SU-DHL-6 (cell line): ENCODE results near the gene AKT1S1.

Experiments used
- EZH2phosphoT487 ChIP-seq: fragments of 200-600 bp; sonication (generic), shearing (Covaris generic); conservative IDR thresholded peaks from 2 replicates; pipeline ENCODE4 v1.6.1; 2018; ENCODE audit warnings: mild to moderate bottlenecking, antibody characterized with exemption, low read length, moderate library complexity, mixed read lengths
- TF ChIP-seq, protein P1 (sequence below): fragments of 200-600 bp; sonication (generic); IDR thresholded peaks from one replicate; pipeline ENCODE4 v1.5.1; 2017; ENCODE audit warnings: antibody characterized with exemption, mild to moderate bottlenecking, low read length, moderate library complexity; ENCODE audit not compliant: insufficient read depth, poor library complexity, severe bottlenecking

DNA sequence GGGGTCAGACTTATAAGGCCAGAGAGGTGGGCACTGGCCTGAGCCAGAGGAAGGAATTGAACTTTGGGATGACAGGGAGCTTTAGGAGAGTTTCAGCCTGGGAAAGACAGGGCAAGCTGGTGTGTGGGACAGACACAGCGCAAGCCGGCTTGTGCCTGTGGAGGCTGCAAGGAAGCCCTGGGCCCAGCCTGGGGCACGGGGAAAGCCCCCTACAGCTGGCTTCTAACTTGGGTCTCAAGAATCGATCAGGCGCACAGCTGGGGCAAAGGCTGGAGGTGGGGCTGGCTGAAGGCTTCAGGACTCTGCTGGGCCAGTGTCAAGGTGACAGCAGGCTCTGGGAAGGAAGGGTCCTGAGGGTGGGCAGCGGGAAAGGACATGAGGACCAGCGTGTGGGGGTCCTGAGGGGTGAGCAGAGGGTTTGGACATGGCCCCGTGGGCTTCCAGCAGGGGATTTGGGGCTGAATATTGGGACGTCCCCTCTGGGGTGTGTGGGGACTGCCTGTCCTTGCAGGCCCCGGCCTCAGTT lies 23.2 kb downstream of the AKT1S1 start:
- TF ChIP-seq, protein P1, sequence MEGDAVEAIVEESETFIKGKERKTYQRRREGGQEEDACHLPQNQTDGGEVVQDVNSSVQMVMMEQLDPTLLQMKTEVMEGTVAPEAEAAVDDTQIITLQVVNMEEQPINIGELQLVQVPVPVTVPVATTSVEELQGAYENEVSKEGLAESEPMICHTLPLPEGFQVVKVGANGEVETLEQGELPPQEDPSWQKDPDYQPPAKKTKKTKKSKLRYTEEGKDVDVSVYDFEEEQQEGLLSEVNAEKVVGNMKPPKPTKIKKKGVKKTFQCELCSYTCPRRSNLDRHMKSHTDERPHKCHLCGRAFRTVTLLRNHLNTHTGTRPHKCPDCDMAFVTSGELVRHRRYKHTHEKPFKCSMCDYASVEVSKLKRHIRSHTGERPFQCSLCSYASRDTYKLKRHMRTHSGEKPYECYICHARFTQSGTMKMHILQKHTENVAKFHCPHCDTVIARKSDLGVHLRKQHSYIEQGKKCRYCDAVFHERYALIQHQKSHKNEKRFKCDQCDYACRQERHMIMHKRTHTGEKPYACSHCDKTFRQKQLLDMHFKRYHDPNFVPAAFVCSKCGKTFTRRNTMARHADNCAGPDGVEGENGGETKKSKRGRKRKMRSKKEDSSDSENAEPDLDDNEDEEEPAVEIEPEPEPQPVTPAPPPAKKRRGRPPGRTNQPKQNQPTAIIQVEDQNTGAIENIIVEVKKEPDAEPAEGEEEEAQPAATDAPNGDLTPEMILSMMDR = no peak
- no peak for TF ChIP-seq EZH2phosphoT487
